ENCODE results near the gene NOS1AP. TPM values are rescaled to one million over a fixed set of nuclear protein-coding genes. Genes with fewer than 3 reads are reported as not detected.
A peak's percentile ranks its signal among the peaks of the same experiment; 100 is the strongest.

NOS1AP gene
- total and polyA plus RNA-seq, 7 experiments from 2014 or later, result 0.08 to 0.15 TPM; not detected in 5

- Histone ChIP-seq H3K27ac (ENCODE audit: low read depth, low read length) (no peak overlapping the region), H3K4me3 (ENCODE audit: low read length) (no peak overlapping the region), H3K9me3 (ENCODE audit: control insufficient read depth in 2 of 3, low read length in 3 of 3) (no peaks in the 10 kb centered on the region), H3K4me1 (ENCODE audit: control insufficient read depth in 2 of 2, insufficient read depth in 2 of 2, low read length in 2 of 2) (no peaks in the 10 kb centered on the region), H3K36me3 (ENCODE audit: control insufficient read depth in 2 of 3, insufficient read depth in 3 of 3, low read length in 3 of 3) (no peaks in the 10 kb centered on the region), H3K27me3 (ENCODE audit: control insufficient read depth in 2 of 2, insufficient read depth in 2 of 2, low read length in 2 of 2) (no peaks in the 10 kb centered on the region)
- ChIA-PET CTCF (interaction anchor here (0.7 to 7.6 kb wide), 6 partner anchors 8 to 273 kb away, joined by 3 to 136 read pairs (median 21); partner anchors contain the start of gene OLFML2B), POLR2A (no interaction called here)
- DNase-seq (no peak), ATAC-seq (no peak)
- intact Hi-C loops (cut with micrococcal nuclease), result loop anchor here in 1 of 2 donors (5.0 to 10.0 kb wide), 2 partner anchors 173 to 550 kb away; no protein-coding TSS in a partner anchor
- Mint-ChIP-seq H3K27me3 (peaks cover under 1 to 25% (median 13%) of the 10 kb centered on the region in 5 donors), H3K27ac (no peak overlapping the region), H3K9me3 (peaks cover 0 to 1% (median 0%) of the 10 kb centered on the region in 11 donors), H3K4me1 (peaks cover 0 to 10% (median 0%) of the 10 kb centered on the region in 7 donors), H3K4me3 (no peak overlapping the region), H3K36me3 (no peaks in the 10 kb centered on the region)
Measured at GRCh38 chr1:162035241-162035640, 34.2 kb upstream of the NOS1AP start.

- no peaks in the 10 kb centered on the region for H3K36me3 ChIP-seq (ENCODE audit: control insufficient read depth in 2 of 3, insufficient read depth in 3 of 3, low read length in 3 of 3)
- no peak for ATAC-seq
- POLR2A ChIA-PET, result no interaction called here
- peaks cover 0 to 3% (median 0%) of the 10 kb centered on the region in 11 donors for H3K9me3 Mint-ChIP-seq
- CTCF ChIA-PET, result interaction anchor here (0.6 to 7.6 kb wide), 5 partner anchors 124 to 273 kb away, joined by 3 to 136 read pairs (median 38); no protein-coding TSS in a partner anchor
- peaks cover 0 to 10% (median 2%) of the 10 kb centered on the region in 7 donors for H3K4me1 Mint-ChIP-seq
- no peaks in the 10 kb centered on the region for H3K27me3 ChIP-seq (ENCODE audit: control insufficient read depth in 2 of 2, insufficient read depth in 2 of 2, low read length in 2 of 2)
- no peak for DNase-seq
- no peak overlapping the region for H3K27ac ChIP-seq (ENCODE audit: low read depth, low read length)
- H3K27me3 Mint-ChIP-seq, result peaks cover 5 to 24% (median 19%) of the 10 kb centered on the region in 5 donors
- no peak overlapping the region for H3K27ac Mint-ChIP-seq
- no peak overlapping the region for H3K4me3 ChIP-seq (ENCODE audit: low read length)
- no peaks in the 10 kb centered on the region for H3K36me3 Mint-ChIP-seq
- intact Hi-C loops (cut with micrococcal nuclease), result loop anchor here (2.0 to 10.0 kb wide), 3 partner anchors 131 to 551 kb away; no protein-coding TSS in a partner anchor
- no peak overlapping the region for H3K4me3 Mint-ChIP-seq
- H3K4me1 ChIP-seq (ENCODE audit: control insufficient read depth in 2 of 2, insufficient read depth in 2 of 2, low read length in 2 of 2), result no peaks in the 10 kb centered on the region
- no peaks in the 10 kb centered on the region for H3K9me3 ChIP-seq (ENCODE audit: control insufficient read depth in 2 of 3, low read length in 3 of 3)
Measured at GRCh38 chr1:162036163-162036562, 33.3 kb upstream of the NOS1AP start.

- no peak for ATAC-seq
Measured at GRCh38 chr1:162038624-162039023, 30.9 kb upstream of the NOS1AP start.

GRCh38 chr1:162040001-162040400, 29.5 kb upstream of the NOS1AP start:
- Histone ChIP-seq H3K4me1 (ENCODE audit: control insufficient read depth in 2 of 2, insufficient read depth in 2 of 2, low read length in 2 of 2) (no peaks in the 10 kb centered on the region), H3K36me3 (ENCODE audit: control insufficient read depth in 2 of 3, insufficient read depth in 3 of 3, low read length in 3 of 3) (no peaks in the 10 kb centered on the region), H3K27me3 (ENCODE audit: control insufficient read depth in 2 of 2, insufficient read depth in 2 of 2, low read length in 2 of 2) (no peaks in the 10 kb centered on the region), H3K9me3 (ENCODE audit: control insufficient read depth in 2 of 3, low read length in 3 of 3) (no peaks in the 10 kb centered on the region), H3K27ac (ENCODE audit: low read depth, low read length) (no peak overlapping the region), H3K4me3 (ENCODE audit: low read length) (no peak overlapping the region)
- Mint-ChIP-seq H3K36me3 (no peaks in the 10 kb centered on the region), H3K9me3 (peaks cover 0 to 24% (median 4%) of the 10 kb centered on the region in 11 donors), H3K4me1 (peaks cover 0 to 9% (median 2%) of the 10 kb centered on the region in 7 donors), H3K27me3 (peaks cover 5 to 20% (median 10%) of the 10 kb centered on the region in 5 donors), H3K4me3 (no peak overlapping the region), H3K27ac (no peak overlapping the region)
- ChIA-PET CTCF (interaction anchor here (7.6 kb wide), 1 partner anchor 247 kb away, joined by 136 read pairs; no protein-coding TSS in a partner anchor), POLR2A (no interaction called here)
- ATAC-seq (no peak), DNase-seq (no peak)
- intact Hi-C loops (cut with micrococcal nuclease), result no loop called here

More at GRCh38 chr1:162038624-162039023, 30.9 kb upstream of the NOS1AP start:
- no peak overlapping the region for H3K27ac ChIP-seq (ENCODE audit: low read depth, low read length)
- POLR2A ChIA-PET, result no interaction called here
- intact Hi-C loops (cut with micrococcal nuclease), result loop anchor here in 1 of 2 donors (5.0 to 10.0 kb wide), 2 partner anchors 176 to 554 kb away; no protein-coding TSS in a partner anchor
- no peak overlapping the region for H3K4me3 Mint-ChIP-seq
- H3K27me3 Mint-ChIP-seq, result peaks cover 5 to 20% (median 12%) of the 10 kb centered on the region in 5 donors
- DNase-seq, result no peak
- H3K4me3 ChIP-seq (ENCODE audit: low read length), result no peak overlapping the region
- H3K27me3 ChIP-seq (ENCODE audit: control insufficient read depth in 2 of 2, insufficient read depth in 2 of 2, low read length in 2 of 2), result no peaks in the 10 kb centered on the region
- H3K4me1 ChIP-seq (ENCODE audit: control insufficient read depth in 2 of 2, insufficient read depth in 2 of 2, low read length in 2 of 2), result no peaks in the 10 kb centered on the region
- peaks cover 0 to 21% (median 4%) of the 10 kb centered on the region in 11 donors for H3K9me3 Mint-ChIP-seq
- H3K36me3 ChIP-seq (ENCODE audit: control insufficient read depth in 2 of 3, insufficient read depth in 3 of 3, low read length in 3 of 3), result no peaks in the 10 kb centered on the region
- CTCF ChIA-PET, result interaction anchor here (1.0 to 7.6 kb wide), 4 partner anchors 173 to 276 kb away, joined by 4 to 136 read pairs (median 52); no protein-coding TSS in a partner anchor
- no peaks in the 10 kb centered on the region for H3K36me3 Mint-ChIP-seq
- no peaks in the 10 kb centered on the region for H3K9me3 ChIP-seq (ENCODE audit: control insufficient read depth in 2 of 3, low read length in 3 of 3)
- no peak overlapping the region for H3K27ac Mint-ChIP-seq
- peaks cover 0 to 10% (median 2%) of the 10 kb centered on the region in 7 donors for H3K4me1 Mint-ChIP-seq

- Mint-ChIP-seq H3K36me3 (no peaks in the 10 kb centered on the region), H3K27me3 (peaks cover 5 to 20% (median 10%) of the 10 kb centered on the region in 5 donors), H3K4me1 (peaks cover 0 to 4% (median 0%) of the 10 kb centered on the region in 7 donors), H3K4me3 (no peak overlapping the region), H3K27ac (peak overlapping the region in 1 of 9 donors; percentile 12), H3K9me3 (peaks cover 0 to 24% (median 4%) of the 10 kb centered on the region in 11 donors)
- intact Hi-C loops (cut with micrococcal nuclease), result no loop called here
- Histone ChIP-seq H3K4me3 (ENCODE audit: low read length) (no peak overlapping the region), H3K27ac (ENCODE audit: low read depth, low read length) (no peak overlapping the region), H3K4me1 (ENCODE audit: control insufficient read depth in 2 of 2, insufficient read depth in 2 of 2, low read length in 2 of 2) (no peaks in the 10 kb centered on the region), H3K27me3 (ENCODE audit: control insufficient read depth in 2 of 2, insufficient read depth in 2 of 2, low read length in 2 of 2) (no peaks in the 10 kb centered on the region), H3K9me3 (ENCODE audit: control insufficient read depth in 2 of 3, low read length in 3 of 3) (no peaks in the 10 kb centered on the region), H3K36me3 (ENCODE audit: control insufficient read depth in 2 of 3, insufficient read depth in 3 of 3, low read length in 3 of 3) (no peaks in the 10 kb centered on the region)
- POLR2A ChIA-PET, result no interaction called here
- ATAC-seq (no peak), DNase-seq (no peak)
- CTCF ChIA-PET, result interaction anchor here (1.5 kb wide), 1 partner anchor 278 kb away, joined by 3 read pairs; no protein-coding TSS in a partner anchor
Measured at GRCh38 chr1:162040657-162041056, 28.8 kb upstream of the NOS1AP start.

GRCh38 chr1:162042361-162042760, 27.1 kb upstream of the NOS1AP start:
- no peaks in the 10 kb centered on the region for H3K36me3 ChIP-seq (ENCODE audit: control insufficient read depth in 2 of 3, insufficient read depth in 3 of 3, low read length in 3 of 3)
- Mint-ChIP-seq H3K9me3 (peaks cover 0 to 24% (median 4%) of the 10 kb centered on the region in 11 donors), H3K4me1 (peaks cover 0 to 2% (median 0%) of the 10 kb centered on the region in 7 donors), H3K27me3 (peaks cover 5 to 20% (median 10%) of the 10 kb centered on the region in 5 donors), H3K27ac (no peak overlapping the region), H3K36me3 (no peaks in the 10 kb centered on the region), H3K4me3 (no peak overlapping the region)
- DNase-seq, result no peak
- ChIA-PET CTCF (interaction anchor here (0.6 to 1.5 kb wide), 4 partner anchors 8 to 312 kb away, joined by 3 to 5 read pairs (median 4); no protein-coding TSS in a partner anchor), POLR2A (interaction anchor here (0.6 kb wide), 1 partner anchor 175 kb away, joined by 3 read pairs; no protein-coding TSS in a partner anchor)
- intact Hi-C loops (cut with micrococcal nuclease), result no loop called here
- no peak overlapping the region for H3K27ac ChIP-seq (ENCODE audit: low read depth, low read length)
- H3K4me3 ChIP-seq (ENCODE audit: low read length), result no peak overlapping the region
- ATAC-seq, result no peak
- no peaks in the 10 kb centered on the region for H3K4me1 ChIP-seq (ENCODE audit: control insufficient read depth in 2 of 2, insufficient read depth in 2 of 2, low read length in 2 of 2)
- no peaks in the 10 kb centered on the region for H3K27me3 ChIP-seq (ENCODE audit: control insufficient read depth in 2 of 2, insufficient read depth in 2 of 2, low read length in 2 of 2)
- no peaks in the 10 kb centered on the region for H3K9me3 ChIP-seq (ENCODE audit: control insufficient read depth in 2 of 3, low read length in 3 of 3)

All from naive thymus-derived CD4-positive, alpha-beta T cell (primary cell).